MM.1S (cell line): ENCODE measurements around the gene TMEM229A.

Experiments used
- DNase-seq: peaks from one replicate; pipeline ENCODE4 v3.0.0-alpha.2; 2015
- H2AFZ ChIP-seq: fragments of 300-600 bp; sonication (generic); 2 replicates; pipeline ENCODE4 v1.6.0; 2016; ENCODE audit warnings: antibody characterized with exemption, low read length
- H3F3A ChIP-seq: fragments of 300-600 bp; sonication (generic); 2 replicates; pipeline ENCODE4 v1.6.1; 2016; ENCODE audit warnings: mild to moderate bottlenecking, antibody characterized with exemption, low read length, moderate library complexity, mixed read lengths; ENCODE audit not compliant: insufficient read depth
- H3K27ac ChIP-seq: fragments of 300-600 bp; sonication (generic); 2 replicates; pipeline ENCODE4 v1.5.1; 2016; ENCODE audit warnings: mild to moderate bottlenecking, low read length
- H3K27me3 ChIP-seq: fragments of 300-600 bp; sonication (generic); replicated peaks from 2 replicates; pipeline ENCODE4 v1.6.0; 2016; ENCODE audit warnings: low read length; ENCODE audit not compliant: insufficient read depth
- H3K36me3 ChIP-seq: fragments of 300-600 bp; sonication (generic); replicated peaks from 2 replicates; pipeline ENCODE4 v1.6.1; 2016; ENCODE audit warnings: mild to moderate bottlenecking, low read length, mixed read lengths; ENCODE audit not compliant: insufficient read depth
- H3K4me1 ChIP-seq: fragments of 300-600 bp; sonication (generic); 2 replicates; pipeline ENCODE4 v1.6.1; 2016; ENCODE audit warnings: low read length, mixed read lengths
- H3K4me2 ChIP-seq: fragments of 300-600 bp; sonication (generic); 2 replicates; pipeline ENCODE4 v1.6.0; 2016; ENCODE audit warnings: low read depth, low read length
- H3K4me3 ChIP-seq: fragments of 300-600 bp; sonication (generic); 2 replicates; pipeline ENCODE4 v1.5.1; 2016; ENCODE audit warnings: low read length, mixed read lengths
- H3K79me2 ChIP-seq: fragments of 300-600 bp; sonication (generic); 2 replicates; pipeline ENCODE4 v1.6.1; 2016; ENCODE audit warnings: mixed run types, low read length, mixed read lengths
- H3K9ac ChIP-seq: fragments of 300-600 bp; sonication (generic); 2 replicates; pipeline ENCODE4 v1.6.1; 2016; ENCODE audit warnings: low read length, mixed read lengths
- H3K9me2 ChIP-seq: fragments of 300-600 bp; sonication (generic); replicated peaks from 2 replicates; pipeline ENCODE4 v1.6.1; 2016; ENCODE audit warnings: mild to moderate bottlenecking, low read length, mixed read lengths; ENCODE audit not compliant: insufficient read depth
- H3K9me3 ChIP-seq: fragments of 300-600 bp; sonication (generic); replicated peaks from 2 replicates; pipeline ENCODE4 v1.6.1; 2016; ENCODE audit warnings: mild to moderate bottlenecking, low read length, mixed read lengths; ENCODE audit not compliant: insufficient read depth
- H4K20me1 ChIP-seq: fragments of 300-600 bp; sonication (generic); 2 replicates; pipeline ENCODE4 v1.6.1; 2016; ENCODE audit warnings: mild to moderate bottlenecking, low read length, moderate library complexity, mixed read lengths; ENCODE audit not compliant: insufficient read depth
- EZH2 ChIP-seq: fragments of 300-600 bp; sonication (generic); optimal IDR thresholded peaks from 2 replicates; pipeline ENCODE3; 2017; ENCODE audit warnings: low read depth, mild to moderate bottlenecking, antibody characterized with exemption, low read length, mixed read lengths
- EZH2phosphoT487 ChIP-seq: fragments of 300-600 bp; sonication (generic); IDR thresholded peaks from 2 replicates; pipeline ENCODE4 v1.6.1; 2018; ENCODE audit warnings: antibody characterized with exemption, low read length
- TF ChIP-seq, protein P1 (sequence below): fragments of 300-600 bp; sonication (generic); IDR thresholded peaks from 2 replicates; pipeline ENCODE4 v1.5.1; 2016; ENCODE audit warnings: antibody characterized with exemption, low read length, mixed read lengths

TMEM229A gene

DNA sequence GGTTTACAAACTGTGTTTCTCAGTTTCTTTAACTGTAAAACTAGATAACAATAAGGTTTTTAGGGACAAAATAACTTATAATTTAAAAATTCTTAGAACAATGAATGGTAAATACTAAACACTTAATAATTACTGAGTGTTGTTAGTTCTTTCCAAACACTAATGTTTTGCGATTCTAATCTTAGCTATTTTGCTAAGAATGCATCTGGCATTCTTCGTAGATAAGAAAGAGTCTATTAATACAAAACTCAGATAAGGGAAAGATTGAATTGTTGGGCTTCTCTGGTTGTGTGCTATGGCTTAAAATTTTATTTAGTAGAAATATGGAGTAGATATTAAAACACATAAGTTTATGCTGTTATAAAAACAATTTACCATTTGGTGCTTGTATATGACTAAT lies 45.4 kb downstream of the TMEM229A start:
- H3F3A ChIP-seq: no peaks in the 10 kb centered on the region
- DNase-seq: no peak
- no peak overlapping the region for H3K4me3 ChIP-seq

More for the DNA sequence above, 45.4 kb downstream of the TMEM229A start:
- Histone ChIP-seq H3K9ac (no peak overlapping the region), H3K27ac (no peak overlapping the region), H3K9me2 (no peaks in the 10 kb centered on the region), H3K36me3 (no peaks in the 10 kb centered on the region), H3K4me1 (no peaks in the 10 kb centered on the region), H3K4me2 (no peak overlapping the region), H2AFZ (no peak overlapping the region), H3K27me3 (no peaks in the 10 kb centered on the region), H4K20me1 (no peaks in the 10 kb centered on the region), H3K9me3 (no peaks in the 10 kb centered on the region), H3K79me2 (no peaks in the 10 kb centered on the region)
- no peak for TF ChIP-seq EZH2phosphoT487
- no peak for TF ChIP-seq EZH2
- TF ChIP-seq, protein P1, sequence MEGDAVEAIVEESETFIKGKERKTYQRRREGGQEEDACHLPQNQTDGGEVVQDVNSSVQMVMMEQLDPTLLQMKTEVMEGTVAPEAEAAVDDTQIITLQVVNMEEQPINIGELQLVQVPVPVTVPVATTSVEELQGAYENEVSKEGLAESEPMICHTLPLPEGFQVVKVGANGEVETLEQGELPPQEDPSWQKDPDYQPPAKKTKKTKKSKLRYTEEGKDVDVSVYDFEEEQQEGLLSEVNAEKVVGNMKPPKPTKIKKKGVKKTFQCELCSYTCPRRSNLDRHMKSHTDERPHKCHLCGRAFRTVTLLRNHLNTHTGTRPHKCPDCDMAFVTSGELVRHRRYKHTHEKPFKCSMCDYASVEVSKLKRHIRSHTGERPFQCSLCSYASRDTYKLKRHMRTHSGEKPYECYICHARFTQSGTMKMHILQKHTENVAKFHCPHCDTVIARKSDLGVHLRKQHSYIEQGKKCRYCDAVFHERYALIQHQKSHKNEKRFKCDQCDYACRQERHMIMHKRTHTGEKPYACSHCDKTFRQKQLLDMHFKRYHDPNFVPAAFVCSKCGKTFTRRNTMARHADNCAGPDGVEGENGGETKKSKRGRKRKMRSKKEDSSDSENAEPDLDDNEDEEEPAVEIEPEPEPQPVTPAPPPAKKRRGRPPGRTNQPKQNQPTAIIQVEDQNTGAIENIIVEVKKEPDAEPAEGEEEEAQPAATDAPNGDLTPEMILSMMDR: no peak
